Keratinocyte (primary cell): ENCODE results near the gene MAB21L4.

ENCODE experiments used
- CTCF ChIP-seq, 3 experiments: IDR thresholded peaks in 1 of 3; conservative IDR thresholded peaks in 1 of 3; optimal IDR thresholded peaks in 1 of 3; 2 replicates in 2 of 3; 3 replicates in 1 of 3; pipeline versions ENCODE3 to v1.5.1; 2011; ENCODE audit warnings: low read length in 3 of 3, mild to moderate bottlenecking in 3 of 3, moderate library complexity in 2 of 3, control low read depth in 1 of 3, inconsistent platforms in 1 of 3; ENCODE audit not compliant: insufficient read depth in 2 of 3; ENCODE audit errors: extremely low read depth in 1 of 3
- EZH2 ChIP-seq: IDR thresholded peaks from one replicate; pipeline ENCODE4 v1.6.1; 2012; ENCODE audit warnings: inconsistent platforms, mild to moderate bottlenecking, low read length, moderate library complexity

- TF ChIP-seq CTCF (optimal IDR thresholded peaks at IDR 0.05 in 1 of 3, IDR thresholded peaks at IDR 0.05 in 1 of 3, conservative IDR thresholded peaks at IDR 0.05 in 1 of 3; ENCODE audit: extremely low read depth in 1 of 3, insufficient read depth in 2 of 3, low read length in 3 of 3) (no peak), EZH2 (no peak)
Observed at GRCh38 chr2:240927390-240927781, 31.4 kb upstream of the MAB21L4 start.
